Fibroblast of lung (primary cell): Measurements from ENCODE around the gene HOXB6. TPM values are rescaled to one million over a fixed set of nuclear protein-coding genes. Genes with fewer than 3 reads are reported as not detected.

ENCODE experiments used
- DNase-seq, 2 donors: peaks; one replicate each; pipeline versions ENCODE4 v3.0.0 to v3.0.0-alpha.2; 2010; ENCODE audit warnings: low read depth in 2 of 2
- H2AFZ ChIP-seq: 2 replicates; pipeline ENCODE4 v1.5.1; 2012; ENCODE audit warnings: low read length, control low read depth, inconsistent platforms
- H3K27ac ChIP-seq: 2 replicates; pipeline ENCODE4 v1.5.1; 2011; ENCODE audit warnings: low read length, control low read depth; ENCODE audit not compliant: insufficient read depth
- H3K27me3 ChIP-seq: 2 replicates; pipeline ENCODE4 v1.5.1; 2011; ENCODE audit warnings: mild to moderate bottlenecking, low read length; ENCODE audit not compliant: control insufficient read depth, insufficient read depth
- H3K36me3 ChIP-seq: 2 replicates; pipeline ENCODE4 v1.5.1; 2011; ENCODE audit warnings: low read length; ENCODE audit not compliant: control insufficient read depth, insufficient read depth
- H3K4me1 ChIP-seq: 2 replicates; pipeline ENCODE4 v1.5.1; 2011; ENCODE audit warnings: low read length; ENCODE audit not compliant: control insufficient read depth, insufficient read depth; ENCODE audit errors: extremely low read depth
- H3K4me2 ChIP-seq: 2 replicates; pipeline ENCODE4 v1.5.1; 2011; ENCODE audit warnings: low read length, control low read depth; ENCODE audit not compliant: insufficient read depth; ENCODE audit errors: extremely low read depth
- H3K4me3 ChIP-seq, 4 experiments: fragments of 200-600 bp in 1 of 4; sonication (generic) in 1 of 4; replicated peaks in 1 of 4; 2 replicates each; pipeline ENCODE4 v1.5.1; 2011 to 2016; ENCODE audit warnings: low read length in 4 of 4, low read depth in 3 of 4, mild to moderate bottlenecking in 3 of 4, control low read depth in 2 of 4, inconsistent platforms in 1 of 4, mixed read lengths in 1 of 4; ENCODE audit not compliant: insufficient read depth in 1 of 4; ENCODE audit errors: control extremely low read depth in 1 of 4
- H3K79me2 ChIP-seq: 2 replicates; pipeline ENCODE4 v1.5.1; 2012; ENCODE audit warnings: mild to moderate bottlenecking, low read length, inconsistent platforms; ENCODE audit not compliant: control insufficient read depth, insufficient read depth
- H3K9ac ChIP-seq: 2 replicates; pipeline ENCODE4 v1.5.1; 2011; ENCODE audit warnings: mild to moderate bottlenecking, low read length, control low read depth; ENCODE audit not compliant: insufficient read depth
- H3K9me3 ChIP-seq: 2 replicates; pipeline ENCODE4 v1.5.1; 2012; ENCODE audit warnings: low read depth, low read length; ENCODE audit not compliant: control insufficient read depth, insufficient read depth
- H4K20me1 ChIP-seq: 2 replicates; pipeline ENCODE4 v1.5.1; 2011; ENCODE audit warnings: low read length; ENCODE audit not compliant: control insufficient read depth, insufficient read depth; ENCODE audit errors: extremely low read depth
- CTCF ChIP-seq, 2 donors: IDR thresholded peaks in 1 of 2; conservative IDR thresholded peaks in 1 of 2; 1 replicate in 1 of 2; 2 replicates in 1 of 2; pipeline ENCODE4 v1.5.1; 2011 to 2012; ENCODE audit warnings: low read length in 2 of 2, control low read depth in 1 of 2, inconsistent platforms in 1 of 2, low read depth in 1 of 2, mild to moderate bottlenecking in 1 of 2
- EZH2 ChIP-seq: IDR thresholded peaks from 2 replicates; pipeline ENCODE4 v1.5.1; 2012; ENCODE audit warnings: low read length, control low read depth, mild to moderate bottlenecking; ENCODE audit errors: missing control alignments
- polyA plus RNA-seq, 2 donors: library from polyadenylated mRNA; depleted of rRNA in 1 of 2; stranded (reverse) in 1 of 2; unstranded in 1 of 2; fragments of >200 nt; gene quantifications; 2 replicates each; pipeline ENCODE4 v1.2.1, GENCODE V29; 2011 to 2012; ENCODE audit warnings: missing spikeins in 1 of 2
- total RNA-seq: library from RNA; depleted of rRNA; stranded (reverse); fragments of >200 nt; gene quantifications from 2 replicates; pipeline ENCODE4 v1.2.1, GENCODE V29; 2014

Gene HOXB6
- total and polyA plus RNA-seq, 2 donors (not counting 1 experiment from before 2014, with no cell fraction given), result 16.2 to 28.9 TPM

GRCh38 chr17:48603959-48604769 is 622 bp downstream of the HOXB6 start:
- H3K9me3 ChIP-seq, result no peaks in the 10 kb centered on the region
- H2AFZ ChIP-seq, result no peak overlapping the region
- H3K79me2 ChIP-seq, result peaks cover 49% of the 10 kb centered on the region
- peak overlapping the region; percentile 11 for H3K4me2 ChIP-seq
- H3K4me1 ChIP-seq, result peaks cover 4% of the 10 kb centered on the region
- peaks cover 6% of the 10 kb centered on the region for H3K36me3 ChIP-seq
- no peaks in the 10 kb centered on the region for H3K27me3 ChIP-seq
- DNase-seq, result no peak
- peak overlapping the region; percentile 35 for H3K9ac ChIP-seq
- H3K27ac ChIP-seq, result no peak overlapping the region
- H4K20me1 ChIP-seq, result no peaks in the 10 kb centered on the region
- TF ChIP-seq EZH2 (no peak), CTCF (conservative IDR thresholded peaks at IDR 0.05 in 1 of 2, IDR thresholded peaks at IDR 0.05 in 1 of 2; ENCODE audit: low read depth in 1 of 2, low read length in 2 of 2) (no peak)
- peak overlapping the region; percentile 7 to 55 (median 34) for H3K4me3 ChIP-seq

GRCh38 chr17:48601539-48602425 is 3.0 kb downstream of the HOXB6 start:
- no peak for DNase-seq
- TF ChIP-seq EZH2 (no peak), CTCF (conservative IDR thresholded peaks at IDR 0.05 in 1 of 2, IDR thresholded peaks at IDR 0.05 in 1 of 2; ENCODE audit: low read depth in 1 of 2, low read length in 2 of 2) (no peak)
- Histone ChIP-seq H3K9ac (no peak overlapping the region), H3K27ac (no peak overlapping the region), H3K79me2 (peaks cover 66% of the 10 kb centered on the region), H3K4me3 (peak overlapping the region in 1 of 4 experiments; percentile 43), H3K27me3 (no peaks in the 10 kb centered on the region), H3K4me2 (no peak overlapping the region), H2AFZ (no peak overlapping the region), H3K9me3 (no peaks in the 10 kb centered on the region), H3K36me3 (peaks cover 4% of the 10 kb centered on the region), H4K20me1 (no peaks in the 10 kb centered on the region), H3K4me1 (peaks cover 2% of the 10 kb centered on the region)

GRCh38 chr17:48601207-48601538 is 3.6 kb downstream of the HOXB6 start:
- Histone ChIP-seq H3K4me1 (peaks cover 2% of the 10 kb centered on the region), H3K9ac (no peak overlapping the region), H3K4me3 (no peak overlapping the region), H3K27me3 (no peaks in the 10 kb centered on the region), H2AFZ (no peak overlapping the region), H3K9me3 (no peaks in the 10 kb centered on the region), H3K36me3 (peaks cover 2% of the 10 kb centered on the region), H4K20me1 (no peaks in the 10 kb centered on the region), H3K79me2 (peaks cover 73% of the 10 kb centered on the region), H3K27ac (no peak overlapping the region), H3K4me2 (no peak overlapping the region)
- TF ChIP-seq CTCF (conservative IDR thresholded peaks at IDR 0.05 in 1 of 2, IDR thresholded peaks at IDR 0.05 in 1 of 2; ENCODE audit: low read depth in 1 of 2, low read length in 2 of 2) (no peak), EZH2 (no peak)
- DNase-seq, result no peak
